ENCODE measurements around the gene INTS3.

The INTS3 gene

DNA sequence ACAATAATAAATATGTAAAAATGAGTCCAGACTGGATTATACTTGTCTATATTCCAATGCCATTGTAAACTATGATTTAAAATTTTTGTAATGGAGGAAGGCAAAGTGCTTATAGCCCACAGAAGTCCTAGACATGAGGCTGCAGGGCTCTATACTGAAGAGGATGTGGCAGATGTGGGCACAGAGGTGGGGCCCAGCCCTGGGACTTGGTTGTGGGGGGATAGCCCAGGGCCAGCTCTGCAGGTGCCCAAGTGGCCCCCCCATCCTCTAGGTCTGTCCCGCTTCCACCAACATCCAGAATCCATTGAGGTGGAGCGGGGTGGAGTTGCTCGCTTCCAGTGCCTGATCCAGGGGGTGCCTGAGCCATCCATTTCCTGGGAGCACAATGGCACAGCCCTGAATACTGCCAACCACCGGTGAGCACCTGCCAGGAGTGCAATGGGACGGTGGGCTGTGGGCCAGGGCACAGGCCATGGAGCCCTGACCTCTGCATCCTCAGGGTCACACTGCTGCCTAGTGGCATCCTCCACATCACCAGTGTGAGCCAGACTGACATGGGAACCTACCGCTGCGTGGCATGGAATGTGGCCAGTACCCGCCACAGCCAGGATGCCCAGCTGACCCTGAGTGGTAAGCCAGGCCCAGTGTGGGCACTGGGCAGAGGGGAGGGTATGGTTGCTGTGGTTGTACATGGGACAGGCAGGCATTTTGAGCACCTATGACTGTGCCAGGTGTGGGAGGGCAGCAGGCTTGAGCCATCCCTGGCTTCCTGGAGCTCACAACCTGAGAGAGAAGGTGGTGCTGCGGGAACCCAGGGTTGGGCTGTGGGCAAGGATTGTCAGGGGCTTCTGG is 68.3 kb downstream of the INTS3 start:
- H3K9me3 ChIP-seq (ENCODE audit: control insufficient read depth in 2 of 2, low read length in 2 of 2): no peaks in the 10 kb centered on the region
- no peaks in the 10 kb centered on the region for H3K36me3 ChIP-seq (ENCODE audit: control insufficient read depth in 2 of 2, insufficient read depth in 2 of 2, low read length in 2 of 2)
- no peaks in the 10 kb centered on the region for H3K27me3 ChIP-seq (ENCODE audit: control insufficient read depth in 2 of 2, insufficient read depth in 2 of 2, low read length in 2 of 2)
- H3K27ac ChIP-seq (ENCODE audit: low read depth in 2 of 2, low read length in 2 of 2): no peak overlapping the region
- no peak overlapping the region for H3K4me3 ChIP-seq (ENCODE audit: low read length in 2 of 2)
- H3K4me1 ChIP-seq (ENCODE audit: control insufficient read depth in 2 of 2, insufficient read depth in 2 of 2, low read length in 2 of 2): no peaks in the 10 kb centered on the region
- no peak overlapping the region for H3K9ac ChIP-seq (ENCODE audit: low read depth in 1 of 2, low read length in 2 of 2)

DNA sequence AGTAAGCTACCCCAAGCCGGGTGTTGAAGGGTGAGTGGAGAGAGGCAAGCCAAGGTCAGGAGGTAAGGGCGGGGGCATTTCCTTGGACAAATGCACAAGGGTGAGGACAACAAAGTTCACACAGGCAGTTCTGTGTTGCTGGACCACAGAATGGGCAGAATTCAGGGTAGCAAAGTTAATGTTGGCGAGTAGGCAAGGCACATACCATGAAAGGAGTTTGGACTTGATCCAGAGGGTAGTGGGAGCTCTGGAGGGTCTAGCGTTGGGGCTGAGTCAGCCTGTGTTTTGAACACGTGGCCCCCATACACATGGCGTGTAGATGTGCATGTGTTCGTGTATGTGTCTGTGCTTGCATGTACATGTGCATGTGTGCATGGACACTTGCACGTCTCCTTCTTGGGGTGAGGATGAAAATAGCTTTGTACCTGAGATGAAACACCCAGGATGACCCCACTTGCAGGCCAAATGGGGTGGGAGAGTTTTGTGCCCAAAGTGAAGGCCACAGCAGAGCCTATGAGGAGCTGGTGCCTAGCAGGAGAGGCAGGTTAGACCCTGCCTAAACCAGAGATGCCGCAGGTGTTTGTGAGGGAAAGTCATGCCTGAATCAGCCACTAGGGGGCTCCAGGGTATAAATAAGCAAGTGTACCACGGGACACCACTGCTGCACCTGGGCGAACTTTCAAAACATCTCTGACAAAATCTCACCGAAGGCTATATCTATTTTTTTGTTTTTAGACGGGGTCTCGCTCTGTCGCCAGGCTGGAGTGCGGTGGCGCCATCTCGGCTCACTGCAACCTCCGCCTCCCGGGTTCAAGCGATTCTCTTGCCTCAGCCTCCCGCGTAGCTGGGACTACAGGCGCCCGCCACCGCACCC is 69.2 kb downstream of the INTS3 start:
- H3K27me3 ChIP-seq (ENCODE audit: control insufficient read depth in 2 of 2, insufficient read depth in 2 of 2, low read length in 2 of 2): no peaks in the 10 kb centered on the region
- no peaks in the 10 kb centered on the region for H3K9me3 ChIP-seq (ENCODE audit: control insufficient read depth in 2 of 2, low read length in 2 of 2)
- H3K4me1 ChIP-seq (ENCODE audit: control insufficient read depth in 2 of 2, insufficient read depth in 2 of 2, low read length in 2 of 2): no peaks in the 10 kb centered on the region
- no peaks in the 10 kb centered on the region for H3K36me3 ChIP-seq (ENCODE audit: control insufficient read depth in 2 of 2, insufficient read depth in 2 of 2, low read length in 2 of 2)
- H3K9ac ChIP-seq (ENCODE audit: low read depth in 1 of 2, low read length in 2 of 2): no peak overlapping the region
- H3K27ac ChIP-seq (ENCODE audit: low read depth in 2 of 2, low read length in 2 of 2): no peak overlapping the region
- no peak overlapping the region for H3K4me3 ChIP-seq (ENCODE audit: low read length in 2 of 2)

DNA sequence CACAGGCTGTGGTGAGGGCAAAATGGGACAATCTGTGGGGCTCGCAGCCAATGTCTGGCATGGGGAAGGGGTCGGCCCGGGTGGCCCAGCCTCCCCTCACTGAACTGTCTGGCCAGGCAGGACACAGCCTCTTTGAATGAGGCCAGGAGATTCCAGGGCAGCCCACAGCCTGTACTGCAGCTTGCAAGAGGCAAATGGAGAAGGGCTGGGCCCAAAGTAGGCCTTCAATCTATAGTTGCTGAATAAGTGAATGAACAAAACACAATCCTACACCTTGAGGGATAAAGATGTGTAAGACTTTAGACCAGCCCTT is 70.6 kb downstream of the INTS3 start:
- no peak overlapping the region for H3K9ac ChIP-seq (ENCODE audit: low read depth in 1 of 2, low read length in 2 of 2)
- H3K4me3 ChIP-seq (ENCODE audit: low read length in 2 of 2): no peak overlapping the region
- no peaks in the 10 kb centered on the region for H3K4me1 ChIP-seq (ENCODE audit: control insufficient read depth in 2 of 2, insufficient read depth in 2 of 2, low read length in 2 of 2)
- no peaks in the 10 kb centered on the region for H3K27me3 ChIP-seq (ENCODE audit: control insufficient read depth in 2 of 2, insufficient read depth in 2 of 2, low read length in 2 of 2)
- no peak overlapping the region for H3K27ac ChIP-seq (ENCODE audit: low read depth in 2 of 2, low read length in 2 of 2)
- H3K9me3 ChIP-seq (ENCODE audit: control insufficient read depth in 2 of 2, low read length in 2 of 2): no peaks in the 10 kb centered on the region
- no peaks in the 10 kb centered on the region for H3K36me3 ChIP-seq (ENCODE audit: control insufficient read depth in 2 of 2, insufficient read depth in 2 of 2, low read length in 2 of 2)

DNA sequence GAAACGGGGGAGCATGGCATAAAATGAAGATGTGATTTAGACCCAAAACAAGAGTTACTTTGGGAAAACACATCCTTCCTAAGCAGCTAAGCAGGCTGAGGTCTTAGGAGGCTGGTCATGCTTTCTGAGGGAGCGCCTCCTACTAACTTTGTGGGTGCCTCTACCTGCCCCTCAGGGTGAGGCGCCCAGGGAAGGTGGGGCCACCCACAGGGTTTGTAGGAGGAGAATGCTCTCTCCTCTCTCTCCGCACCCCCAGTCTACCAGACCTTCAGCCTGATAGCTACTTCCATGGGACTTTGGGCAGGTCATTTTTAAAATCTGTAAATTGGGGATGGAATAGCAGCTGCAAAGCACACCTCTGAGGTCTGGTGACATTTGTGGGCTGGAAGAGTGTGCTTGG is 71.2 kb downstream of the INTS3 start:
- no peak overlapping the region for H3K9ac ChIP-seq (ENCODE audit: low read depth in 1 of 2, low read length in 2 of 2)
- no peaks in the 10 kb centered on the region for H3K4me1 ChIP-seq (ENCODE audit: control insufficient read depth in 2 of 2, insufficient read depth in 2 of 2, low read length in 2 of 2)
- H3K4me3 ChIP-seq (ENCODE audit: low read length in 2 of 2): no peak overlapping the region
- H3K27ac ChIP-seq (ENCODE audit: low read depth in 2 of 2, low read length in 2 of 2): no peak overlapping the region
- no peaks in the 10 kb centered on the region for H3K27me3 ChIP-seq (ENCODE audit: control insufficient read depth in 2 of 2, insufficient read depth in 2 of 2, low read length in 2 of 2)
- H3K36me3 ChIP-seq (ENCODE audit: control insufficient read depth in 2 of 2, insufficient read depth in 2 of 2, low read length in 2 of 2): peaks cover 0 to 2% of the 10 kb centered on the region in 2 donors
- no peaks in the 10 kb centered on the region for H3K9me3 ChIP-seq (ENCODE audit: control insufficient read depth in 2 of 2, low read length in 2 of 2)

DNA sequence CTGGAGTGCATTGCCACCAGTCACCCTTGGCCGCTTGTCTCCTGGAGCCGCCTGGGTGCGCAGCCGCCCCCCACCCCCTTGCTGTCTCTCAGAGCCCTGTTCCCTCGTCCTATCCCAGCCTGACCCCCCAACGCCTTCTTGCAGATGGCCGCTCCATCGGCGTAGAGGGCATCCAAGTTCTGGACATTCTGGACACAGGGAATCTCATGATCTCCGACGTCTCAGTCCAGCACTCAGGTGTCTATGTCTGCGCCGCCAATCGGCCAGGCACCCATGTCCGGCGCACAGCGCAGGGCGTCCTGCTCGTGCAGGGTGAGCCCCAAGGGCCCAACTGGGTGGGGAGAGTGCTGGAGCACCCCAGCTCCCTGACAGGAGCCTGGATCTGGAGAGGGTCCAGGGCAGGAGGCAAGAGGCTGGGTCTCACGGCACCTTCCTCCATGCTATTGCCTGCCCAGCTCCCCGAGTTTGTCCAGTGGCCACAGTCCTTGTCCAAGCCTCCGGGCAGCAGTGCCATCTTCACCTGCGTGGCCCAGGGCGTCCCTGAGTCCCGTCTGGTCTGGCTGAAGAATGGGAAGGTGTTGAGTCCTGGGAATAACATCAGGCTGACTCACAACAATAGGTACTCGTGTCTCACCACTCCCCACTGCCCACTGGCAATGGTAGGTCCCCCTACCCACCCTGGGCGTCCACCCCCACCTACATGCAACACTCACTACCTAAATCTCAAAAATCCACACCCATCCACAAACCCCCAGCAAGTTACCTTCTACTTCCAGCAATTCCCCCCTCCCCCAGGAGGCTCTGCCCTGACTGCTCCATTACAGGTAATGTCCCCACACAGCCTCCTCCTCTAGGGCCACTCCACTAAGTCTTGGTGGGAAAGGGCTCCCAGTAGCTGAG is 72.0 kb downstream of the INTS3 start:
- H3K4me3 ChIP-seq (ENCODE audit: low read length in 2 of 2): no peak overlapping the region
- no peak overlapping the region for H3K9ac ChIP-seq (ENCODE audit: low read depth in 1 of 2, low read length in 2 of 2)
- no peak overlapping the region for H3K27ac ChIP-seq (ENCODE audit: low read depth in 2 of 2, low read length in 2 of 2)
- H3K4me1 ChIP-seq (ENCODE audit: control insufficient read depth in 2 of 2, insufficient read depth in 2 of 2, low read length in 2 of 2): no peaks in the 10 kb centered on the region
- no peaks in the 10 kb centered on the region for H3K27me3 ChIP-seq (ENCODE audit: control insufficient read depth in 2 of 2, insufficient read depth in 2 of 2, low read length in 2 of 2)
- no peaks in the 10 kb centered on the region for H3K9me3 ChIP-seq (ENCODE audit: control insufficient read depth in 2 of 2, low read length in 2 of 2)
- H3K36me3 ChIP-seq (ENCODE audit: control insufficient read depth in 2 of 2, insufficient read depth in 2 of 2, low read length in 2 of 2): peaks cover 0 to 2% of the 10 kb centered on the region in 2 donors

DNA sequence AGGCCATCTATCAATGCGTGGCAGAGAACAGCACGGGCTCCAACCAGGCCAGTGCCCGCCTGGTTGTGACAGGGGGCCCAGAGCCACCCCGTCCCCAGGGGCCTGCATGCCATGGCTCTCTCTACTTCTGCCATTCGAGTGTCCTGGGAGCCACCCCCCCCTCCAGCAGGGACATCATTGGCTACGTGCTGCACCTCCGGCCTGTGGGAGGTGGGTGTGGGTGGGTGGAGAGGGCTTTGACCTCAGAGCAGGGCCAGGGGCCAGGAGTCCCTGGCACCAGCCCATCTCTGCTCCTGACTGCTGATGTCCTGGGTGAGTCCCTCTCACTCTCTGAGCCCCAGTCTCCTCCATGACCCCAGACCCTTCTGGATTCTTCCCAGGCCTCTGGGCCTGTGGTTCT is 72.7 kb downstream of the INTS3 start:
- H3K27ac ChIP-seq (ENCODE audit: low read depth in 2 of 2, low read length in 2 of 2): no peak overlapping the region
- no peak overlapping the region for H3K4me3 ChIP-seq (ENCODE audit: low read length in 2 of 2)
- H3K9ac ChIP-seq (ENCODE audit: low read depth in 1 of 2, low read length in 2 of 2): no peak overlapping the region

DNA sequence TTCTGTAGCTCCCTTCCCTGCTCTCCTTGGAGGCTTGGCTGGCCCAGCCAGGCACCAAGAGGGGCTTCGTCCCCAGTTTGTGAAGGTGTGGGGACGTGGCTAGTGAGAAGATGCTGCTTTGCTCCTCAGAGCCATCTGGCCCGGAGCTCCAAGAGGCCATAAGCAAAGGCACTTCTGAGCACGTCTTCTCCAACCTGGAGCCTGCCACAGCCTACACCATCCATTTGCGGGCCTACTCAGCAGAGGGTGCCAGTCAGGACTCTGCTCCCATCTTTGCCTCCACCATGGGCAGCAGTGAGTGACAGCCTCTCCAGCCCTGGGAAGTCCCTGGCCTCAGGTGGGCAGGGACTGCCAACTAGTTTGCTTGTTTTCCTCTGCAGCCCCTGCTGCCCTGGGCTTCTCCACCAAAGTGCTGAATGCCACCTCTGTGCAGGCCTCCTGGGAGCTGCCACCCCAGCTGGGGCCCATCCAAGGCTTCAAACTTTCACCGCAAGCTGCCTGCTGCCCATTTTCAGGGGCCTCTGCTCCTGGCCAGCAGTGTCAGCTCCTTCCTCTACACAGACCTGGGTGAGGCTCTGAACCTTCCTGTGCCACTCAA is 73.3 kb downstream of the INTS3 start:
- peaks cover 0 to 2% of the 10 kb centered on the region in 2 donors for H3K36me3 ChIP-seq (ENCODE audit: control insufficient read depth in 2 of 2, insufficient read depth in 2 of 2, low read length in 2 of 2)
- no peaks in the 10 kb centered on the region for H3K27me3 ChIP-seq (ENCODE audit: control insufficient read depth in 2 of 2, insufficient read depth in 2 of 2, low read length in 2 of 2)
- H3K9ac ChIP-seq (ENCODE audit: low read depth in 1 of 2, low read length in 2 of 2): no peak overlapping the region
- H3K27ac ChIP-seq (ENCODE audit: low read depth in 2 of 2, low read length in 2 of 2): no peak overlapping the region
- no peaks in the 10 kb centered on the region for H3K9me3 ChIP-seq (ENCODE audit: control insufficient read depth in 2 of 2, low read length in 2 of 2)
- peaks cover 0 to 2% of the 10 kb centered on the region in 2 donors for H3K4me1 ChIP-seq (ENCODE audit: control insufficient read depth in 2 of 2, insufficient read depth in 2 of 2, low read length in 2 of 2)
- no peak overlapping the region for H3K4me3 ChIP-seq (ENCODE audit: low read length in 2 of 2)

More for the DNA sequence above, 72.7 kb downstream of the INTS3 start:
- Histone ChIP-seq H3K9me3 (ENCODE audit: control insufficient read depth in 2 of 2, low read length in 2 of 2) (no peaks in the 10 kb centered on the region), H3K27me3 (ENCODE audit: control insufficient read depth in 2 of 2, insufficient read depth in 2 of 2, low read length in 2 of 2) (no peaks in the 10 kb centered on the region), H3K36me3 (ENCODE audit: control insufficient read depth in 2 of 2, insufficient read depth in 2 of 2, low read length in 2 of 2) (peaks cover 0 to 2% of the 10 kb centered on the region in 2 donors), H3K4me1 (ENCODE audit: control insufficient read depth in 2 of 2, insufficient read depth in 2 of 2, low read length in 2 of 2) (no peaks in the 10 kb centered on the region)

DNA sequence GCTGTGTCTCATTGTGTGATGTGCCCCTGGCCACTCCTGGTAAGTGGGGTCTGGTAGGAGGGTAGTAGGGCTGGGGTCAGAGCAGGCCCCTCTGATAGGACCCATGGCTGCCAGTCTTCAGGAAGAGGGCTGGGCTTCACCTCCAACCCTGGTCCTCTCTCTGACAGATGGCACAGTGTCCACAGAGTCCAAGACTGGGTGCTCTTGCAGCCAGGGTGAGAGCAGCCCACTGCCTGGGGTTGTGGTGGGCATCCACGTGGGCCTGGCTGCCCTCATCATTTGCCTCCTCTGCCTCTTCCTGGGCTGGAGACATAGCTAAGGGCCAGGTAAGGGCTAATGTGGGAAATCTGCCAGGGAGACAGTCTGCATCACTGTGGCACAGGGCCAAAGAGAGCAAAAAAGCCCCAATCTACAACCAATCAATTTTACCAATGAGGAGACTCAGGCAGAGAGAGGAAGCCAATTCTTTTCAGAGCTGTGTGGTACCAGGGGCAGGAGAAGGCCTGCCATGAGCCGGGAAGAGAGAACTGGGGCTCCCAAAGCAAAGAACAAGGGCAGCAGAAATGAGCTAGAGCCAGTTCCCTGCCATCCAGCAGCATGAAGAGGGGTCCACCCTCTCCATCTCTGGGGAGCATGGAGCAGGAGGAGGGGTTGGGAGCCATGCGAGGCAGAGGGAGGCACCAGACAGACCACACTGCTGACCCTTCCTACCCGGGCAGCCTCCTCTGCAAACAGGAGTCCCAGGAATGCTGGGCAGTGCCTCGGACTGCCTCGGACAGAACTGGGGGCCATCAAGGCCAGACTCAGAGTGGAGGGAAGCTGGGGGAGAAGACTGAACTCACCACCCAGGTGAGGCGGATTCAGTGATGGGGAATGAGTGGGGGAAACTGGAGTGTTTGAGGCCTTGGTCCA is 74.2 kb downstream of the INTS3 start:
- Histone ChIP-seq H3K27ac (ENCODE audit: low read depth in 2 of 2, low read length in 2 of 2) (no peak overlapping the region), H3K4me3 (ENCODE audit: low read length in 2 of 2) (no peak overlapping the region), H3K9ac (ENCODE audit: low read depth in 1 of 2, low read length in 2 of 2) (no peak overlapping the region), H3K4me1 (ENCODE audit: control insufficient read depth in 2 of 2, insufficient read depth in 2 of 2, low read length in 2 of 2) (peaks cover 0 to 2% of the 10 kb centered on the region in 2 donors), H3K36me3 (ENCODE audit: control insufficient read depth in 2 of 2, insufficient read depth in 2 of 2, low read length in 2 of 2) (peaks cover 2 to 4% of the 10 kb centered on the region in 2 donors), H3K27me3 (ENCODE audit: control insufficient read depth in 2 of 2, insufficient read depth in 2 of 2, low read length in 2 of 2) (no peaks in the 10 kb centered on the region), H3K9me3 (ENCODE audit: control insufficient read depth in 2 of 2, low read length in 2 of 2) (no peaks in the 10 kb centered on the region)

Data from mucosa of rectum (tissue), 2 donors.